ENCODE data around the gene NAA10.

Gene NAA10

GRCh38 chrX:153970357-153971123 lies 35.7 kb upstream of the NAA10 start:
- H3K4me3 Mint-ChIP-seq, result peak overlapping the region; percentile 100
- H3K9me3 Mint-ChIP-seq, result no peaks in the 10 kb centered on the region
- H3K27ac Mint-ChIP-seq, result peak overlapping the region; percentile 99
- H3K36me3 Mint-ChIP-seq (ENCODE audit: low read depth), result peaks cover 45% of the 10 kb centered on the region
- peaks cover 58% of the 10 kb centered on the region for H3K4me1 Mint-ChIP-seq (ENCODE audit: low read depth)
- no peaks in the 10 kb centered on the region for H3K27me3 Mint-ChIP-seq
- intact Hi-C loops (cut with micrococcal nuclease), result loop anchor here (5.0 kb wide), 1 partner anchor 42 kb away; no protein-coding TSS in a partner anchor

DNA sequence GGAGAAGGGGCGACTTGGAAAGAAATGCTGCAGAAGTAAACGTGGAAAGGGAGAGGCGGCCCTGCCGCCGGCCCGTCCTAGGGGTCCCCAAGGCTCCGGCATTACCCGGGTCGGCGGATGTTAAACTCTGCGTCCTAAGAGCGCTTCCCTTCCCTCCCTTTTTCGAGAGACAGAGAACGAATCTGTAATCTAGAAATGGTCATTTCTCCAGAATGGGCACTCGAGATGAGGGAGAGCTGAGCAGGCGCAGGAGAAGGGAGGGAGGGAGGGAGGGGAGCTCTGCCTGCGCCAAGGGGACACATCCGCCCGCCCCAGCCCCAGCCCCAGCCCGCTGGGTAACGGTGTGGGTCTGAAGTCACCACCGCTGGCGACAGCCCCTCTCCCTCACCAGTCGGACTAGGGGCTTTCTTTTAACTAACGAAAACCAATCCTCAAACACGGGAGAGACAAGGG lies 35.1 kb upstream of the NAA10 start:
- H3K4me3 Mint-ChIP-seq, result peak overlapping the region; percentile 100
- intact Hi-C loops (cut with micrococcal nuclease), result loop anchor here (5.0 kb wide), 1 partner anchor 42 kb away; no protein-coding TSS in a partner anchor
- H3K4me1 Mint-ChIP-seq (ENCODE audit: low read depth), result peaks cover 57% of the 10 kb centered on the region
- H3K27me3 Mint-ChIP-seq, result no peaks in the 10 kb centered on the region
- peaks cover 51% of the 10 kb centered on the region for H3K36me3 Mint-ChIP-seq (ENCODE audit: low read depth)
- peak overlapping the region; percentile 99 for H3K27ac Mint-ChIP-seq
- no peaks in the 10 kb centered on the region for H3K9me3 Mint-ChIP-seq

DNA sequence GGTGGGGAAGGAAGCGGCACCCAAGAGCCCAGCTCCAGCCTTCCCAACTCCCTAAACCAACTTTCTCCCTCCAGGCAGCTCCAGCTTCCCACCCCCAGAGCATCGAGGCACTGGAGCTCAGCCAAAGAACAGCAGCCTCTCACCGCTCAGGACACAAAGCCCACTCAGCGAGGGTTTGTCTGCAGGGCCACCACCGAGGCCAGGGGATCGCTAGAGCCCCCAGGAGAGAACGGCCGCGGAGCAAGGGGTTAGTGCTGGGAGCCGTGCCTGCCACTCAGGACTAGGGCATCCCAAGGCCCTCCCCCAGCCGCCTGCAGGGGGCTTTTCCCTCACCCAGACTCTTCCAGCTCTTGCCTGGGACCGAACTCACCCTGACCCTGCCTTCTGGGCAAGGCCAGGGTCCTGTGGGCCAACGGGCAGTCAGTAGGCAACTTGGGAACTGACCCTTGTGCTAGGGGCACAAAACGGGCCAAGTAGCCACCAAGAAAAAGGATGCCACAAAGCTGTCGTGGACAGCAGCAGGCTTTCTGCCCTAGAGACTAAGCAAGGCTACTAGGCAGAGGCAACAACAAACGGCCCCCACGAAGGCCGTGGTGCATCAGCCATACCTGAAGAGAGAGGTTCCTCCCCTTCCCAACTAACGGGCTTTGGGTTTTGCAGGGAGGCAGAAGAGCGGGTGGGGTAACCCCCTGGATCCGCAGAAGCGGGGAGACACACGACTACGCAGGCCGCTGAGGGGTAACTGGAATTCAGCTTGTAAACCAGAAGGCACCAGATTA lies 34.5 kb upstream of the NAA10 start:
- H3K27me3 Mint-ChIP-seq, result no peaks in the 10 kb centered on the region
- peak overlapping the region; percentile 99 for H3K27ac Mint-ChIP-seq
- H3K36me3 Mint-ChIP-seq (ENCODE audit: low read depth), result peaks cover 57% of the 10 kb centered on the region
- intact Hi-C loops (cut with micrococcal nuclease), result no loop called here
- H3K4me3 Mint-ChIP-seq, result peak overlapping the region; percentile 100
- H3K4me1 Mint-ChIP-seq (ENCODE audit: low read depth), result peaks cover 50% of the 10 kb centered on the region
- H3K9me3 Mint-ChIP-seq, result no peaks in the 10 kb centered on the region

DNA sequence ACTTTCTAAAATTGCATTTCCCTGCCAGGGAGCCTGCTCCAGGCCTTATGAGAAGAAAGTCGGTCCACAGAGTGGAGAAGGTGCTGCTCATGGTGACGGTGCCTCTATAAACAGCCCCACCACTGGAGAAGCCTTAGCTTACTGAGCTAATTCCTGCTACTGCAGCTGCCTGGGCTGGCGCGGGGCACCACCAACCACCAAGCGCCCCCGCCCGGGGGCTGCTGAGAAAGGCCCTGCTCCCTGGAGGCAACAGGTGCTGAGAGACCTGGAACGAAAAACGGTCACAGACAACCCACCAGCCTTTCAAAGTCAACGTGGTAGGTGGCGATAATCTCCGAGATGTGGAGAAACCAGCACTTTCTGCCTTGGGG lies 33.9 kb upstream of the NAA10 start:
- intact Hi-C loops (cut with micrococcal nuclease), result no loop called here
- Mint-ChIP-seq H3K27ac (no peak overlapping the region), H3K27me3 (no peaks in the 10 kb centered on the region), H3K4me3 (peak overlapping the region; percentile 100), H3K9me3 (no peaks in the 10 kb centered on the region), H3K36me3 (ENCODE audit: low read depth) (peaks cover 63% of the 10 kb centered on the region), H3K4me1 (ENCODE audit: low read depth) (peaks cover 45% of the 10 kb centered on the region)

DNA sequence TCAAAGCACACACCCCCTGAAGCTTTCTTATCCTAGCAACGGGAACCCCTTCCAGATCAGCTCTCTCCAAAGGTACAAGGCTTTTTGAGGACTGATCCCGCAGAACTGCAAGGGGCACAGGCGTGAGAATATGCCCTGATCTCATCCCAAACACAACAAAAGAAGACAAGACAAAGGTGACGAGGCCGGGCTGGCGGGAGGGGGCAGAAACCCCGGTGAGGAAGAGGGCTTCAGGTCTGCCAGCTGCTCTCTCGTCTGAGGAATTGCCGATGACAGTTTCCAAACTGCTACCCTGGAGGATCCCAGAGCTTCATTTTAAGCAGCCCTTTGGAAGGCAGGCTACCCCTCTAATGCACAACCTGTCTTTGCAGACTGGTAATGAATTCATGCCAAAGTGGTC lies 33.4 kb upstream of the NAA10 start:
- H3K36me3 Mint-ChIP-seq (ENCODE audit: low read depth), result peaks cover 68% of the 10 kb centered on the region

GRCh38 chrX:153967536-153968224 lies 32.8 kb upstream of the NAA10 start:
- intact Hi-C loops (cut with micrococcal nuclease), result no loop called here
- H3K27me3 Mint-ChIP-seq, result no peaks in the 10 kb centered on the region
- peaks cover 74% of the 10 kb centered on the region for H3K36me3 Mint-ChIP-seq (ENCODE audit: low read depth)
- H3K9me3 Mint-ChIP-seq, result no peaks in the 10 kb centered on the region
- H3K4me1 Mint-ChIP-seq (ENCODE audit: low read depth), result peaks cover 38% of the 10 kb centered on the region
- H3K4me3 Mint-ChIP-seq, result peak overlapping the region; percentile 71
- peak overlapping the region; percentile 84 for H3K27ac Mint-ChIP-seq

More for the DNA sequence above, 33.4 kb upstream of the NAA10 start:
- Mint-ChIP-seq H3K4me3 (peak overlapping the region; percentile 71), H3K27me3 (no peaks in the 10 kb centered on the region), H3K27ac (peak overlapping the region; percentile 84), H3K9me3 (no peaks in the 10 kb centered on the region), H3K4me1 (ENCODE audit: low read depth) (peaks cover 40% of the 10 kb centered on the region)
- intact Hi-C loops (cut with micrococcal nuclease), result no loop called here

DNA sequence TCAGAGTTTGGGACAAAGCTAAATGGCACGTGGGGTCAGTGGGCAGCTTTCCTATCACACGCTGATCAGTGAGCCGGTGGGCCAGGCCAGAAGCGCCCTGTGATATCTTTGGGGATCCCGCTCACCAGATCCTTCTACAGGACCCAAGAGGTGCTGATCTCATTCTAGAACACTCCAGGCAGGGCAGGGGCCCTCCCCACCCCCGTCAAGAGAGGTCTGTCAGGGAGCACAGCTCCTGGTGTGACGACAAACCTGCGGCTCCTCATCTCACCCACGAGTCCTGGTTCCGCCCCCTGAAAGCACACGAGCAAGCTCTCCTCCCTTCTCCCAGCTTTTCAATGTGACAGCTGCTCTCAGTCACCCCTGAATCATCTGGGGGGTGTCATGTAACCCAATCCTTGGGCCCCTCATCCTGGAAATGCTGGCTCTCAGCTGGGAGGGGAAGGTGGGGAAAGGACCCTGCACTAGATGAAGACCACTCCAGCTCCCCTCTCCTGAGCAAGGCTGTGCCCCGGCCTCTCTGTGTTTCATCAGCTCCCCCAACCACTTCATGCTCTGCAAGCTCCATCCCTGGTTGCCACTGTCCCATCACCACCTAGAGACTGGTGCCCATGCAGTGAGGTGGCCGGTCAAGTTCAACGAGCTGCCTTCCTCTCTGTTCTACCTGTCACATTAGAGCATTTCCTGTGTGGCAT lies 32.2 kb upstream of the NAA10 start:
- Mint-ChIP-seq H3K4me1 (ENCODE audit: low read depth) (peaks cover 38% of the 10 kb centered on the region), H3K36me3 (ENCODE audit: low read depth) (peaks cover 81% of the 10 kb centered on the region), H3K27ac (peak overlapping the region; percentile 84), H3K27me3 (no peaks in the 10 kb centered on the region), H3K9me3 (no peaks in the 10 kb centered on the region), H3K4me3 (peak overlapping the region; percentile 71)
- intact Hi-C loops (cut with micrococcal nuclease), result no loop called here

GRCh38 chrX:153966283-153966688 lies 31.4 kb upstream of the NAA10 start:
- Mint-ChIP-seq H3K4me1 (ENCODE audit: low read depth) (peaks cover 38% of the 10 kb centered on the region), H3K27me3 (no peaks in the 10 kb centered on the region), H3K36me3 (ENCODE audit: low read depth) (peaks cover 82% of the 10 kb centered on the region), H3K4me3 (no peak overlapping the region), H3K9me3 (no peaks in the 10 kb centered on the region), H3K27ac (peak overlapping the region; percentile 35)
- intact Hi-C loops (cut with micrococcal nuclease), result no loop called here

- H3K27ac Mint-ChIP-seq, result no peak overlapping the region
- H3K27me3 Mint-ChIP-seq, result no peaks in the 10 kb centered on the region
- no peaks in the 10 kb centered on the region for H3K9me3 Mint-ChIP-seq
- H3K4me3 Mint-ChIP-seq, result no peak overlapping the region
- intact Hi-C loops (cut with micrococcal nuclease), result no loop called here
- peaks cover 82% of the 10 kb centered on the region for H3K36me3 Mint-ChIP-seq (ENCODE audit: low read depth)
- peaks cover 38% of the 10 kb centered on the region for H3K4me1 Mint-ChIP-seq (ENCODE audit: low read depth)
Measured at GRCh38 chrX:153965406-153965805, 30.6 kb upstream of the NAA10 start.

DNA sequence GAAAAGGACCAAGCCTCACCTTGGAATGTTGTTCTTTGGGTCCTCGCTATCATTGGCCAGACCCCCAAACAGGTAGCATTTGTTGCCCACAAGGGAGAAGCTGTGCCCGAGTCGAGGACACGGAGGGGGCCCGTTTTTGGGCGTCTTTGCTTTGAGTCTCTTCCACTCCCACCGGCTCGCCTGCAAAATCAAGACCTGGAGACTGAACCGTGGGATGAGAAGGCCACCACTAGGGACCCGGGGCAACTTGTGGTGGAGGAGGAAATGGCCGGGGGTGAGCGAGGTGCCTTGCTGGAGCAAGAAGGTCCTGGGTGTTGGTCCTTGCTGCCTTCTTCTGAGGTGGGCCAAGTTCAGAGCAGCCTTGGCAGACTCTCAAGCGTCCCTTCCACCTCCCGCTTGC lies 29.3 kb upstream of the NAA10 start:
- Mint-ChIP-seq H3K9me3 (no peaks in the 10 kb centered on the region), H3K36me3 (ENCODE audit: low read depth) (peaks cover 89% of the 10 kb centered on the region), H3K27me3 (no peaks in the 10 kb centered on the region), H3K4me1 (ENCODE audit: low read depth) (peaks cover 31% of the 10 kb centered on the region), H3K27ac (no peak overlapping the region), H3K4me3 (no peak overlapping the region)
- intact Hi-C loops (cut with micrococcal nuclease), result no loop called here

DNA sequence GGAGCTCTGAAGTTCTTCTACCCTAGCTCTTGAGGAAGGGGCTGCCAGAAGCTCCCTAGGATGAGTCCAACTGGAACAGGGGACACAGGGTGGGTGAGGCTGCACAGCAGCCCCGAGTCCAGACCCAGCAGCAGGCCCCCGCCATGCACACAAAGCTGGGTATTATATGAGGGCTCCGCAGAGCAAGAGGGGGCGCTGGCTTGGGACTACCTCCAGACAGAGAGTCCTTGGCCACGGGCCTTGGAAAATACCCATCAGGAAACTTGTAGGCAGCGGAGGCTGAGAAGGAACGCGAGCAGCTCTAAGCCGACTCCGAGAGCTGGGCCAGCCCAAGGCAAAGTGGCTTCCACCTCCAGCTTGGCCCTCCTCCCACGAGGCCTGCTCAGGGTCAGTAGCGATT lies 28.7 kb upstream of the NAA10 start:
- intact Hi-C loops (cut with micrococcal nuclease), result no loop called here
- Mint-ChIP-seq H3K4me3 (no peak overlapping the region), H3K4me1 (ENCODE audit: low read depth) (peaks cover 27% of the 10 kb centered on the region), H3K27me3 (no peaks in the 10 kb centered on the region), H3K36me3 (ENCODE audit: low read depth) (peaks cover 95% of the 10 kb centered on the region), H3K9me3 (no peaks in the 10 kb centered on the region), H3K27ac (no peak overlapping the region)

GRCh38 chrX:153961292-153961691 lies 26.5 kb upstream of the NAA10 start:
- Mint-ChIP-seq H3K27ac (no peak overlapping the region), H3K36me3 (ENCODE audit: low read depth) (peaks cover 100% of the 10 kb centered on the region), H3K4me1 (ENCODE audit: low read depth) (peaks cover 5% of the 10 kb centered on the region), H3K27me3 (no peaks in the 10 kb centered on the region), H3K9me3 (no peaks in the 10 kb centered on the region), H3K4me3 (no peak overlapping the region)
- intact Hi-C loops (cut with micrococcal nuclease), result no loop called here

DNA sequence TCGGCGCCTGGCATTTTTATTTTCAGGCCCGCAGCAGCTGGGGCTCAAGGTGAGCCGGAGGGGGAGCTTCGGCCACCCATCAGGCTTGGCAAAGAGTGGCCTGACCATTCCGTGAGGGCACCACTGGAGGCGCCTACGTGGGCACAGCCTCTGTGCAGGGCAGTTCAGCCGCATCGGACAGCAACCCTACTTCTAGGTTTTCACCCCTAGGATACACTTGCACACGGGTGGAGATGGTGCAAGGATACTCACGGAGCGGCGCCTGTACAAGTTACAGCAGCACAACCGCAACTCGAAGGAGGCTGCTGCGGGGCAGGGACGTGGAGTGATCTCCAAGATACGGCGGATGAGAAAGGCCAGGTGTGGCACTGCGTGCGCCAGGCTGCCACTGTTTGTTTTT lies 25.9 kb upstream of the NAA10 start:
- no peaks in the 10 kb centered on the region for H3K27me3 Mint-ChIP-seq

More for the DNA sequence above, 25.9 kb upstream of the NAA10 start:
- H3K27ac Mint-ChIP-seq, result no peak overlapping the region
- no peaks in the 10 kb centered on the region for H3K4me1 Mint-ChIP-seq (ENCODE audit: low read depth)
- peaks cover 100% of the 10 kb centered on the region for H3K36me3 Mint-ChIP-seq (ENCODE audit: low read depth)
- H3K4me3 Mint-ChIP-seq, result no peak overlapping the region
- no peaks in the 10 kb centered on the region for H3K9me3 Mint-ChIP-seq
- intact Hi-C loops (cut with micrococcal nuclease), result no loop called here

Measured in dendritic cell treated with granulocyte-macrophage colony-stimulating factor and Interleukin-4, amounts not matched to agents 40 ng/mL and 50 ng/mL, for 4 days (primary cell).